Esophagus mucosa (tissue), 1 donor: ENCODE data around the gene ATP8B3. TPM values are rescaled to one million over a fixed set of nuclear protein-coding genes. Genes with fewer than 3 reads are reported as not detected.
A peak's percentile ranks its signal among the peaks of the same experiment; 100 is the strongest.

Experiments used
- ATAC-seq: fragments of 200-7000 bp; cut with Tn5 transposase; one replicate; pipeline ENCODE4 v1.9.1; 2020
- total RNA-seq: library from RNA; stranded (reverse); gene quantifications from one replicate; pipeline ENCODE4 v1.2.4, GENCODE V29; 2023
- donor health status: DM: yes; HTN: yes; CAD: no.

ATP8B3 gene
- total RNA-seq, 1 donor from 2014 or later, result 1.8 TPM

- ATAC-seq, result no peak
Measured at GRCh38 chr19:1744133-1744665, 67.9 kb downstream of the ATP8B3 start.

GRCh38 chr19:1742989-1743696, 68.9 kb downstream of the ATP8B3 start:
- no peak for ATAC-seq

- no peak for ATAC-seq
Measured at GRCh38 chr19:1739960-1740629, 72.0 kb downstream of the ATP8B3 start.

GRCh38 chr19:1736927-1737326, 75.1 kb downstream of the ATP8B3 start:
- ATAC-seq, result no peak

- ATAC-seq, result peak; percentile 10
Measured at GRCh38 chr19:1736280-1736679, 75.8 kb downstream of the ATP8B3 start.

GRCh38 chr19:1734321-1734966, 77.6 kb downstream of the ATP8B3 start:
- peak; percentile 25 for ATAC-seq

Other genes with a start within 250 kb of the ATP8B3 start
- 17.8 TPM for gene MEX3D, start 244.0 kb downstream of the ATP8B3 start, total RNA-seq
- 44.2 TPM for gene MBD3, start 219.4 kb downstream of the ATP8B3 start, total RNA-seq
- gene UQCR11, start 206.8 kb downstream of the ATP8B3 start, total RNA-seq, result 225 TPM
- gene TCF3, start 159.7 kb downstream of the ATP8B3 start, total RNA-seq, result 39.5 TPM
- not detected for gene ONECUT3, start 58.8 kb downstream of the ATP8B3 start, total RNA-seq
- gene REXO1, start 36.2 kb upstream of the ATP8B3 start, total RNA-seq, result 16.9 TPM
- gene KLF16, start 51.3 kb upstream of the ATP8B3 start, total RNA-seq, result 23.4 TPM
- 50.9 TPM for gene ABHD17A, start 73.2 kb upstream of the ATP8B3 start, total RNA-seq
- gene ADAT3, start 93.1 kb upstream of the ATP8B3 start, total RNA-seq, result 5.5 TPM
- 45.6 TPM for gene SCAMP4, start 93.1 kb upstream of the ATP8B3 start, total RNA-seq
- gene CSNK1G2, start 128.9 kb upstream of the ATP8B3 start, total RNA-seq, result 38.8 TPM
- 68.6 TPM for gene BTBD2, start 203.4 kb upstream of the ATP8B3 start, total RNA-seq
- 311 TPM for gene MKNK2, start 239.0 kb upstream of the ATP8B3 start, total RNA-seq